BJ (cell line): ENCODE data around the gene HEPN1. TPM values are rescaled to one million over a fixed set of nuclear protein-coding genes. Genes with fewer than 3 reads are reported as not detected.
A peak's percentile ranks its signal among the peaks of the same experiment; 100 is the strongest.

Experiments
- CTCF ChIA-PET: fragments of 350-600 bp; formaldehyde crosslinking; extraction: SDS; loops from one replicate; lab custom pipeline; 2021; ENCODE audit warnings: antibody characterized with exemption, inconsistent platforms; lab: Yijun Ruan, JAX
- POLR2A ChIA-PET: fragments of 300-600 bp; sonication (Branson Sonifier 250); formaldehyde crosslinking; extraction: SDS; loops from one replicate; lab custom pipeline; 2021; ENCODE audit warnings: antibody characterized with exemption; lab: Charles Lee
- DNase-seq: peaks from one replicate; pipeline ENCODE4 v3.0.0-alpha.2; 2011; ENCODE audit warnings: low read depth
- H3K27me3 ChIP-seq: 2 replicates; pipeline ENCODE4 v1.6.0; 2011; ENCODE audit warnings: low read length; ENCODE audit not compliant: control insufficient read depth, insufficient read depth
- H3K36me3 ChIP-seq: 2 replicates; pipeline ENCODE4 v1.5.1; 2011; ENCODE audit warnings: low read length; ENCODE audit not compliant: control insufficient read depth, insufficient read depth
- H3K4me3 ChIP-seq: 2 replicates; pipeline ENCODE4 v1.5.1; 2011; ENCODE audit warnings: low read depth, mild to moderate bottlenecking, control low read depth, low read length
- polyA plus RNA-seq: library from polyadenylated mRNA; depleted of rRNA; stranded (reverse); fragments of >200 nt; gene quantifications from 2 replicates; pipeline ENCODE4 v1.2.3, GENCODE V29; 2011
- TF ChIP-seq, protein P1 (sequence below): IDR thresholded peaks from 2 replicates; pipeline ENCODE4 v1.5.1; 2011; ENCODE audit warnings: low read depth, mild to moderate bottlenecking, control low read depth, inconsistent platforms, low read length, moderate library complexity; ENCODE audit not compliant: insufficient read depth

HEPN1 gene
- polyA plus RNA-seq, 1 experiment = not detected

DNA sequence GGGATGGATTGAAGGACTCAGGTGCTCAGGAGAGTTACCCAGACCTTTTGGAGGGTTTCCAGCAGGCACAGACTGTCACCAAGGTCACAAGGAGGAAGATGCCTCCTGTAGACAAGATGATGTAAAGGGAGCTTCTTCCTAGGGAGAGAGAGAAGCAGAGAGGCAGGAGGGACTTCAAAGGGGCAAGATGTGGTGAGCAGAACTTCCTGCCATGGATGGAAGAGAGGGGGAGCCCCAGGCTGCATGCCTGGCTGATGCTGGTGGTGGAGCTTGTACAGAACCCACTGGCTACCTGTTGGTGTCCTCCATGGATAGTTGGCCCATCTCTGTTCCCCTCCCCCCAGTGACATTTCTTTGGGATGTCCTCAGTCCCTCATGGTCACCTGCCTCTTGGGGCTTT is 4.2 kb downstream of the HEPN1 start:
- TF ChIP-seq, protein P1, sequence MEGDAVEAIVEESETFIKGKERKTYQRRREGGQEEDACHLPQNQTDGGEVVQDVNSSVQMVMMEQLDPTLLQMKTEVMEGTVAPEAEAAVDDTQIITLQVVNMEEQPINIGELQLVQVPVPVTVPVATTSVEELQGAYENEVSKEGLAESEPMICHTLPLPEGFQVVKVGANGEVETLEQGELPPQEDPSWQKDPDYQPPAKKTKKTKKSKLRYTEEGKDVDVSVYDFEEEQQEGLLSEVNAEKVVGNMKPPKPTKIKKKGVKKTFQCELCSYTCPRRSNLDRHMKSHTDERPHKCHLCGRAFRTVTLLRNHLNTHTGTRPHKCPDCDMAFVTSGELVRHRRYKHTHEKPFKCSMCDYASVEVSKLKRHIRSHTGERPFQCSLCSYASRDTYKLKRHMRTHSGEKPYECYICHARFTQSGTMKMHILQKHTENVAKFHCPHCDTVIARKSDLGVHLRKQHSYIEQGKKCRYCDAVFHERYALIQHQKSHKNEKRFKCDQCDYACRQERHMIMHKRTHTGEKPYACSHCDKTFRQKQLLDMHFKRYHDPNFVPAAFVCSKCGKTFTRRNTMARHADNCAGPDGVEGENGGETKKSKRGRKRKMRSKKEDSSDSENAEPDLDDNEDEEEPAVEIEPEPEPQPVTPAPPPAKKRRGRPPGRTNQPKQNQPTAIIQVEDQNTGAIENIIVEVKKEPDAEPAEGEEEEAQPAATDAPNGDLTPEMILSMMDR = no peak
- ChIA-PET CTCF (interaction anchor here (0.9 kb wide), 1 partner anchor 11 kb away, joined by 3 read pairs; no protein-coding TSS in a partner anchor), POLR2A (no interaction called here)
- DNase-seq = no peak
- no peaks in the 10 kb centered on the region for H3K36me3 ChIP-seq
- no peaks in the 10 kb centered on the region for H3K27me3 ChIP-seq
- no peak overlapping the region for H3K4me3 ChIP-seq

DNA sequence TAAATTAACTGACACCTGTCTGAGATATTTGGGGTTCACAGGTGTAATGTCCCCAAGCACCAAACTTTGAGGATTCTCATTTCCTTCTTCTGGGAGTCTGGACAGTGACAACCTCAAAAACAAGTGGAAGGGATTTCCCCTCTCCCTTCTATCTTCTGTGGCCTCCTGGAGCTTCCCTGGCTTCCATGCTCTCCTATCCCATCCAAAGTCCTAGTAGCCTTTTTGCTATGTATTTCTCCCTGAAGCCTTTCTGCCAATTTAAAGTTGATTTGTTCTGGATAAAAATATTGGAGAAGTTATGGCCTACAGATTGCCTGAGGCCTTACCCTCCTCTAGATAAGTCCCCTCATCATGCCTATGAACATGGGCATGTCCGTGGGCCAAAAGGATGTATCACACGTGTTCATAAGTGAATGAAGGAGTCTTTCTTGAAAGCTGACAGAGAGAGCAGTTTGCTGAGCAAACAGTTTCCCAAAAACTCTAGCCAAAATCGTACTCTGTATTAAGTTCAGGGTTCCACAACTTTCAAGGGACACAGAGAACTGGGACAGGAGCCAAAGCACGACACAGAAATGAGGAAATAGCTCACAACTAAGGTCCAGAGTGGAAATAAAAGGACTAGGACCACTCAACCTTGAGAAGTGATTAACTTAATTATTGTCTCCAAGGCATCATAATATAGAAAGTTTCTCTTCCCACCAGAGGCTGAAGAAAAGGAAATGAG is 10.1 kb downstream of the HEPN1 start:
- H3K27me3 ChIP-seq = no peaks in the 10 kb centered on the region
- TF ChIP-seq, protein P1 = no peak
- ChIA-PET POLR2A (no interaction called here), CTCF (no interaction called here)
- DNase-seq = no peak
- H3K36me3 ChIP-seq = no peaks in the 10 kb centered on the region
- no peak overlapping the region for H3K4me3 ChIP-seq

- POLR2A ChIA-PET = no interaction called here
- no peak overlapping the region for H3K4me3 ChIP-seq
- no peak for DNase-seq
- H3K27me3 ChIP-seq = no peaks in the 10 kb centered on the region
- CTCF ChIA-PET = interaction anchor here (1.6 to 2.0 kb wide), 2 partner anchors 10 kb away, joined by 5 read pairs; no protein-coding TSS in a partner anchor
- no peaks in the 10 kb centered on the region for H3K36me3 ChIP-seq
- TF ChIP-seq, protein P1 = no peak
These were observed 11.7 kb downstream of the HEPN1 start for GRCh38 chr11:124930799-124931198.

GRCh38 chr11:124934862-124935547 is 16.0 kb downstream of the HEPN1 start:
- H3K4me3 ChIP-seq = no peak overlapping the region
- ChIA-PET POLR2A (interaction anchor here (0.6 to 1.2 kb wide), 3 partner anchors 53 to 1878 kb away, joined by 3 to 5 read pairs (median 4); no protein-coding TSS in a partner anchor), CTCF (interaction anchor here (0.7 to 2.0 kb wide), 15 partner anchors 10 to 411 kb away, joined by 3 to 6 read pairs (median 4); partner anchors contain the start of genes CCDC15 and ROBO4)
- H3K27me3 ChIP-seq = no peaks in the 10 kb centered on the region
- TF ChIP-seq, protein P1 = peak; percentile 31; the same call in 1 of the 2 replicates
- DNase-seq = peak; percentile 76
- no peaks in the 10 kb centered on the region for H3K36me3 ChIP-seq
